ENCODE measurements around the gene CNTN1.
"Not testable (repeated sequence)": the region's sequence is repeated elsewhere in the genome, so short reads cannot be mapped to it uniquely, and the experiment has no call there.

The CNTN1 gene

DNA sequence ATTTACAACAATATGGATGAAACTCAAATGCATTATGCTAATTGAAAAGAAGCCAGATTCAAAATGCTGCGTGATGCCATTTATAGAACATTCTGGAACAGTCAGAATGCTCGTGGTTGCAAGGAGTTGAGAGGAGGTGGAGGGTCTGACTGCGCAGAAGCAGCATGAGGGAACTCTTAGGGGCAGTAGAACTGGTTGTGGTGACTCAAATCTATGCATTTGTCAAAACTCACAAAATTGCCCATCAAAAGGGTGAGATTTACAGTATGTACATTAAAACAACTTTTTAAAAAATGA lies 382.2 kb downstream of the CNTN1 start:
- no peak for DNase-seq (ENCODE audit: insufficient read length, low spot score)
- TF ChIP-seq CTCF (IDR thresholded peaks at IDR 0.05; ENCODE audit: insufficient read depth, missing control alignments): no peak
- no peak for FAIRE-seq

- DNase-seq (ENCODE audit: insufficient read length, low spot score) (no peak), FAIRE-seq (no peak)
- no peak for TF ChIP-seq CTCF (IDR thresholded peaks at IDR 0.05; ENCODE audit: insufficient read depth, missing control alignments)
Measured at GRCh38 chr12:41076114-41076513, 383.9 kb downstream of the CNTN1 start.

DNA sequence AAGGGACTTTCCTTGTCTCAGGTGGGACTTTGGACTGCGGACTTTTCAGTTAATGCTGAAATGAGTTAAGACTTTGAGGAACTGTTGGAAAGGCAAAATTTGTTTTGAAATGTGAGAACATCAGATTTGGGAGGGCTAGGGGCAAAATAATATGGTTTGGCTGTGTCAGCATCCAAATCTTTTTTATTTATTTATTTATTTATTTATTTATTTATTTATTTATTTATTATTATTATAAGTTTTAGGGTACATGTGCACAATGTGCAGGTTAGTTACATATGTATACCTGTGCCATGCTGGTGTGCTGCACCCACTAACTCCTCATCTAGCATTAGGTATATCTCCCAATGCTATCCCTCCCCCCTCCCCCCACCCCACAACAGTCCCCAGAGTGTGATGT lies 389.0 kb downstream of the CNTN1 start:
- FAIRE-seq; DNase-seq (ENCODE audit: insufficient read length, low spot score): not testable (repeated sequence)

DNA sequence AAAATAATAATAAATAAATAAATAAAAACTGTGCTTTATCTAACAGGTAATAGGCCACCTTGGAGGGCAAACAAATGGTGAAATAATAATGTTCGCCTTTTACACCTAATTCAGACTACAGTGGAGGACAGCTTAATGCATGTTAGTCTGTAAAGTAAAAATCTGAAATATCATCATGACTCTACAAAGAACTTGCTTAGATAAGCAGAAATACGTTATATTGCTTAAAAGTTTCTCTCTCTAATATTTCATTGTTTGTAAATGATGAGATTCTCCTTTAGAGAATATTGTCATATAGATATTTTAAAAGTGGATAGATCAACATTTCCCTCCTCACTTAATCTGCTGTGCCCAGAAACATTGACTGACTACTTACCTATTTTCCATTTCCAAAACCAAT lies 397.2 kb downstream of the CNTN1 start:
- FAIRE-seq (no peak), DNase-seq (ENCODE audit: insufficient read length, low spot score) (no peak)
- no peak for TF ChIP-seq CTCF (IDR thresholded peaks at IDR 0.05; ENCODE audit: insufficient read depth, missing control alignments)

DNA sequence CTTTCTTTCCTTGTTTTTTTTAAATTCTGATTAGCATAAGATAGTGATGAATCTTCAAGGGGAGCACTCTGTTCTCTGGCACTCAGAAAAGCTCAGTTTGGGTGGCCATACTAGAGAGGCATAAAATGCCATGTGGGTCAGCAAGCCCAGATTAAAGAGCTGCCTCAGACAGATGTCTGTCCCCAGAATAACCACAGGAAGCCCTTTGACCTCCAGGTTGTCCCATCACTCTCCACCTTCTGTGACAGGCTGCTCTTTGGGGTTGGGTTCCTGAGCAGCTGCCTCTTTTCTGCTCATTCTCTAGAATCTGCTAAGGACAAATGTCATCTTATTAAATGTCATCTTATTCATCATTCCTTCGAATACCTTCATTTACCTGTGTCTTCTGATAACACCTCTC lies 399.9 kb downstream of the CNTN1 start:
- no peak for FAIRE-seq
- no peak for TF ChIP-seq CTCF (IDR thresholded peaks at IDR 0.05; ENCODE audit: insufficient read depth, missing control alignments)
- no peak for DNase-seq (ENCODE audit: insufficient read length, low spot score)

GRCh38 chr12:41096797-41097196 lies 404.6 kb downstream of the CNTN1 start:
- no peak for FAIRE-seq

GRCh38 chr12:41100572-41100971 lies 408.3 kb downstream of the CNTN1 start:
- DNase-seq (ENCODE audit: insufficient read length, low spot score) (no peak), FAIRE-seq (no peak)
- no peak for TF ChIP-seq CTCF (IDR thresholded peaks at IDR 0.05; ENCODE audit: insufficient read depth, missing control alignments)

More at GRCh38 chr12:41096797-41097196, 404.6 kb downstream of the CNTN1 start:
- no peak for DNase-seq (ENCODE audit: insufficient read length, low spot score)
- TF ChIP-seq CTCF (IDR thresholded peaks at IDR 0.05; ENCODE audit: insufficient read depth, missing control alignments): no peak

DNA sequence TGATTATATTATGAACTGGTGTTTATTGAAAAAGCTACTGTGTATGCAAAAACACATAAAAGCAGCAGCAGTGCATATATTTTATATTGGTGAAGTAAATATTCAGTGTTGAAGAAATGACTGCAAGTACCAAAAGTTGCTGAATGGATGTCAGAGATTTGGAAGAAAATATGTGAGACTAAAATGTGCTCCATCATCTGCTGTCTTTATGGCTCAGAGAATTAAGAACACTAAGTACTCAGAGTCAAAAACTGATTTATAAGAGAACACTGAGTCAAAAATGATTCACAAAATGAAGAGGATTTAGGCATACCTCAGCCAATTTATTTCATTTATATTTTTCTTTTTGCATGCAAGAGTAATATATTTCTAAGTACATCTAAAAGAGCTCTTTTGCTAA lies 409.6 kb downstream of the CNTN1 start:
- no peak for TF ChIP-seq CTCF (IDR thresholded peaks at IDR 0.05; ENCODE audit: insufficient read depth, missing control alignments)
- DNase-seq (ENCODE audit: insufficient read length, low spot score) (no peak), FAIRE-seq (no peak)

Data from D721Med (cell line).